Keratinocyte (primary cell): ENCODE measurements around the gene TMEM217. TPM values are rescaled to one million over a fixed set of nuclear protein-coding genes. Genes with fewer than 3 reads are reported as not detected.
A peak's percentile ranks its signal among the peaks of the same experiment; 100 is the strongest.

Experiments
- DNase-seq: peaks from one replicate; pipeline ENCODE4 v3.0.0-alpha.2; 2011; ENCODE audit warnings: low read depth, missing footprints, low spot score
- FAIRE-seq: peaks from 2 replicates; lab custom pipeline; 2011; peaks lifted over from hg19 to GRCh38; lab: Jason Lieb, UNC
- H2AFZ ChIP-seq: 2 replicates; pipeline ENCODE4 v1.6.0; 2012; ENCODE audit warnings: low read length, control low read depth, inconsistent platforms; ENCODE audit not compliant: control insufficient read depth
- H3K27ac ChIP-seq: 2 replicates; pipeline ENCODE4 v1.5.1; 2011; ENCODE audit warnings: low read length; ENCODE audit not compliant: control insufficient read depth, insufficient read depth
- H3K27me3 ChIP-seq: 3 replicates; pipeline ENCODE4 v1.6.0; 2011; ENCODE audit warnings: low read length; ENCODE audit not compliant: control insufficient read depth, insufficient read depth; ENCODE audit errors: extremely low read depth
- H3K36me3 ChIP-seq, 2 experiments: 2 replicates in 1 of 2; 3 replicates in 1 of 2; pipeline ENCODE4 v1.5.1; 2011; ENCODE audit warnings: low read length in 2 of 2, mild to moderate bottlenecking in 1 of 2; ENCODE audit not compliant: control insufficient read depth in 2 of 2, insufficient read depth in 2 of 2; ENCODE audit errors: extremely low read depth in 1 of 2
- H3K4me1 ChIP-seq: 3 replicates; pipeline ENCODE4 v1.5.1; 2011; ENCODE audit warnings: low read length; ENCODE audit not compliant: control insufficient read depth, insufficient read depth; ENCODE audit errors: extremely low read depth
- H3K4me2 ChIP-seq: 3 replicates; pipeline ENCODE4 v1.6.0; 2011; ENCODE audit warnings: low read depth, low read length; ENCODE audit not compliant: control insufficient read depth, insufficient read depth; ENCODE audit errors: extremely low read depth
- H3K4me3 ChIP-seq, 3 experiments: fragments of 200-600 bp in 1 of 3; sonication (generic) in 1 of 3; 2 replicates in 2 of 3; 3 replicates in 1 of 3; pipeline ENCODE4 v1.5.1; 2011 to 2016; ENCODE audit warnings: low read length in 3 of 3, mild to moderate bottlenecking in 3 of 3, control low read depth in 2 of 3, inconsistent platforms in 1 of 3, low read depth in 1 of 3, mixed read lengths in 1 of 3, mixed run types in 1 of 3, moderate library complexity in 1 of 3; ENCODE audit not compliant: control insufficient read depth in 2 of 3, insufficient read depth in 2 of 3; ENCODE audit errors: extremely low read depth in 1 of 3
- H3K79me2 ChIP-seq: 2 replicates; pipeline ENCODE4 v1.6.0; 2012; ENCODE audit warnings: low read length; ENCODE audit not compliant: control insufficient read depth, insufficient read depth
- H3K9ac ChIP-seq: 3 replicates; pipeline ENCODE4 v1.6.0; 2011; ENCODE audit warnings: low read length; ENCODE audit not compliant: control insufficient read depth, insufficient read depth; ENCODE audit errors: extremely low read depth
- H3K9me1 ChIP-seq: 3 replicates; pipeline ENCODE4 v1.6.0; 2011; ENCODE audit warnings: low read length; ENCODE audit not compliant: control insufficient read depth, insufficient read depth; ENCODE audit errors: extremely low read depth
- H3K9me3 ChIP-seq: 2 replicates; pipeline ENCODE4 v1.5.1; 2012; ENCODE audit warnings: low read depth, low read length; ENCODE audit not compliant: control insufficient read depth
- H4K20me1 ChIP-seq: 3 replicates; pipeline ENCODE4 v1.6.0; 2011; ENCODE audit warnings: low read length; ENCODE audit not compliant: control insufficient read depth, insufficient read depth; ENCODE audit errors: extremely low read depth
- CTCF ChIP-seq, 3 experiments: IDR thresholded peaks in 1 of 3; conservative IDR thresholded peaks in 1 of 3; optimal IDR thresholded peaks in 1 of 3; 2 replicates in 2 of 3; 3 replicates in 1 of 3; pipeline versions ENCODE3 to v1.5.1; 2011; ENCODE audit warnings: low read length in 3 of 3, mild to moderate bottlenecking in 3 of 3, moderate library complexity in 2 of 3, control low read depth in 1 of 3, inconsistent platforms in 1 of 3; ENCODE audit not compliant: insufficient read depth in 2 of 3; ENCODE audit errors: extremely low read depth in 1 of 3
- EZH2 ChIP-seq: IDR thresholded peaks from one replicate; pipeline ENCODE4 v1.6.1; 2012; ENCODE audit warnings: inconsistent platforms, mild to moderate bottlenecking, low read length, moderate library complexity
- dilution Hi-C: fragments of 300-500 bp; cut with MboI; formaldehyde crosslinking; loops from one replicate; pipeline ENCODE4 v1.7.0; 2020; ENCODE audit warnings: low sequenced_read_pairs; ENCODE audit not compliant: extremely low pct_ligation_motif_present
- polyA plus RNA-seq, 5 experiments: library from polyadenylated mRNA; depleted of rRNA in 3 of 5; stranded (reverse) in 3 of 5; stranded (forward) in 1 of 5; unstranded in 1 of 5; fragments of >200 nt; gene quantifications; 1 replicate in 1 of 5; 2 replicates in 3 of 5; 3 replicates in 1 of 5; pipeline versions ENCODE4 v1.2.1 to v1.2.3, GENCODE V29; 2011 to 2012; ENCODE audit warnings: missing spikeins in 2 of 5, low read depth in 1 of 5, low replicate concordance in 1 of 5

The TMEM217 gene
- polyA plus RNA-seq, 1 donor (not counting 4 experiments of a cell fraction or from before 2014, with no cell fraction given): 0.80 TPM

GRCh38 chr6:37204014-37204751 lies 53.8 kb downstream of the TMEM217 start:
- Histone ChIP-seq H3K9me3 (no peaks in the 10 kb centered on the region), H3K79me2 (no peaks in the 10 kb centered on the region), H3K4me3 (no peak overlapping the region), H3K9me1 (no peaks in the 10 kb centered on the region), H2AFZ (peak overlapping the region; percentile 35), H3K27me3 (no peaks in the 10 kb centered on the region), H4K20me1 (no peaks in the 10 kb centered on the region), H3K9ac (no peak overlapping the region), H3K4me2 (no peak overlapping the region), H3K27ac (no peak overlapping the region), H3K4me1 (peaks cover 12% of the 10 kb centered on the region), H3K36me3 (no peaks in the 10 kb centered on the region)
- FAIRE-seq: no peak
- dilution Hi-C loops: no loop called here
- DNase-seq: no peak
- no peak for TF ChIP-seq EZH2

- H3K4me2 ChIP-seq: peak overlapping the region; percentile 6
- peaks cover 12% of the 10 kb centered on the region for H3K4me1 ChIP-seq
- no peaks in the 10 kb centered on the region for H3K27me3 ChIP-seq
- no peaks in the 10 kb centered on the region for H4K20me1 ChIP-seq
- H3K36me3 ChIP-seq: no peaks in the 10 kb centered on the region
- no peak overlapping the region for H3K27ac ChIP-seq
- dilution Hi-C loops: no loop called here
- H2AFZ ChIP-seq: no peak overlapping the region
- H3K9me3 ChIP-seq: no peaks in the 10 kb centered on the region
- no peaks in the 10 kb centered on the region for H3K9me1 ChIP-seq
- DNase-seq (no peak), FAIRE-seq (no peak)
- no peaks in the 10 kb centered on the region for H3K79me2 ChIP-seq
- H3K9ac ChIP-seq: no peak overlapping the region
- no peak for TF ChIP-seq EZH2
- TF ChIP-seq CTCF (optimal IDR thresholded peaks at IDR 0.05 in 1 of 3, IDR thresholded peaks at IDR 0.05 in 1 of 3, conservative IDR thresholded peaks at IDR 0.05 in 1 of 3; ENCODE audit: extremely low read depth in 1 of 3, insufficient read depth in 2 of 3, low read length in 3 of 3): no peak
- no peak overlapping the region for H3K4me3 ChIP-seq
Measured at GRCh38 chr6:37202788-37203491, 55.0 kb downstream of the TMEM217 start.
